ENCODE results near the gene HCK.

HCK gene

GRCh38 chr20:32063695-32064094, 11.7 kb downstream of the HCK start:
- DNase-seq, result no peak

- DNase-seq, result no peak
These were observed 12.6 kb downstream of the HCK start for GRCh38 chr20:32064667-32065066.

- DNase-seq, result no peak
These were observed 15.3 kb downstream of the HCK start for GRCh38 chr20:32067234-32067821.

- DNase-seq, result no peak
These were observed 16.1 kb downstream of the HCK start for GRCh38 chr20:32068174-32068573.

- no peak for DNase-seq
These were observed 17.7 kb downstream of the HCK start for GRCh38 chr20:32069711-32070110.

- DNase-seq, result no peak
These were observed 18.2 kb downstream of the HCK start for GRCh38 chr20:32070282-32070681.

GRCh38 chr20:32070690-32071213, 18.7 kb downstream of the HCK start:
- DNase-seq, result no peak

- DNase-seq, result no peak
These were observed 19.5 kb downstream of the HCK start for GRCh38 chr20:32071395-32072167.

GRCh38 chr20:32072168-32072750, 20.2 kb downstream of the HCK start:
- no peak for DNase-seq

GRCh38 chr20:32075534-32075933, 23.5 kb downstream of the HCK start:
- no peak for DNase-seq

GRCh38 chr20:32077190-32077589, 25.1 kb downstream of the HCK start:
- DNase-seq, result no peak

GRCh38 chr20:32078322-32078721, 26.3 kb downstream of the HCK start:
- DNase-seq, result no peak

- DNase-seq, result no peak
These were observed 26.7 kb downstream of the HCK start for GRCh38 chr20:32078791-32079190.

GRCh38 chr20:32079655-32080109, 27.6 kb downstream of the HCK start:
- DNase-seq, result no peak

- DNase-seq, result no peak
These were observed 28.7 kb downstream of the HCK start for GRCh38 chr20:32080783-32081182.

GRCh38 chr20:32083469-32083868, 31.4 kb downstream of the HCK start:
- no peak for DNase-seq

- DNase-seq, result no peak
These were observed 35.0 kb downstream of the HCK start for GRCh38 chr20:32087070-32087469.

GRCh38 chr20:32088759-32089158, 36.7 kb downstream of the HCK start:
- no peak for DNase-seq

GRCh38 chr20:32089637-32090362, 37.8 kb downstream of the HCK start:
- no peak for DNase-seq

- DNase-seq, result peak; percentile 44
These were observed 39.9 kb downstream of the HCK start for GRCh38 chr20:32091888-32092346.

- no peak for DNase-seq
These were observed 46.7 kb downstream of the HCK start for GRCh38 chr20:32098786-32099185.

GRCh38 chr20:32108814-32109391, 56.9 kb downstream of the HCK start:
- no peak for DNase-seq

All from NCI-H446 treated with DMSO at 0.1 percent for 48 hours (cell line).